OCI-LY7 (cell line): ENCODE measurements around the gene MTCL1.

ENCODE experiments used
- CTCF ChIP-seq: fragments of 200-600 bp; sonication (generic); conservative IDR thresholded peaks from 2 replicates; pipeline ENCODE4 v1.5.1; 2014; ENCODE audit warnings: mild to moderate bottlenecking, antibody characterized with exemption, low read length, moderate library complexity, mixed read lengths
- EZH2phosphoT487 ChIP-seq: fragments of 200-600 bp; sonication (generic); IDR thresholded peaks from 2 replicates; pipeline ENCODE4 v1.6.1; 2018; ENCODE audit warnings: low read depth, borderline replicate concordance, mild to moderate bottlenecking, mixed run types, antibody characterized with exemption, low read length, moderate library complexity, mixed read lengths

GRCh38 chr18:8854550-8854949 is 149.2 kb downstream of the MTCL1 start:
- TF ChIP-seq CTCF: no peak
- no peak for TF ChIP-seq EZH2phosphoT487
